Fibroblast of lung (primary cell): ENCODE data around the gene OXCT1.

Experiments used
- EZH2 ChIP-seq: IDR thresholded peaks from 2 replicates; pipeline ENCODE4 v1.5.1; 2012; ENCODE audit warnings: low read length, control low read depth, mild to moderate bottlenecking; ENCODE audit errors: missing control alignments
- TF ChIP-seq, protein P1 (sequence below), 2 donors: IDR thresholded peaks in 1 of 2; conservative IDR thresholded peaks in 1 of 2; 1 replicate in 1 of 2; 2 replicates in 1 of 2; pipeline ENCODE4 v1.5.1; 2011 to 2012; ENCODE audit warnings: low read length in 2 of 2, control low read depth in 1 of 2, inconsistent platforms in 1 of 2, low read depth in 1 of 2, mild to moderate bottlenecking in 1 of 2

DNA sequence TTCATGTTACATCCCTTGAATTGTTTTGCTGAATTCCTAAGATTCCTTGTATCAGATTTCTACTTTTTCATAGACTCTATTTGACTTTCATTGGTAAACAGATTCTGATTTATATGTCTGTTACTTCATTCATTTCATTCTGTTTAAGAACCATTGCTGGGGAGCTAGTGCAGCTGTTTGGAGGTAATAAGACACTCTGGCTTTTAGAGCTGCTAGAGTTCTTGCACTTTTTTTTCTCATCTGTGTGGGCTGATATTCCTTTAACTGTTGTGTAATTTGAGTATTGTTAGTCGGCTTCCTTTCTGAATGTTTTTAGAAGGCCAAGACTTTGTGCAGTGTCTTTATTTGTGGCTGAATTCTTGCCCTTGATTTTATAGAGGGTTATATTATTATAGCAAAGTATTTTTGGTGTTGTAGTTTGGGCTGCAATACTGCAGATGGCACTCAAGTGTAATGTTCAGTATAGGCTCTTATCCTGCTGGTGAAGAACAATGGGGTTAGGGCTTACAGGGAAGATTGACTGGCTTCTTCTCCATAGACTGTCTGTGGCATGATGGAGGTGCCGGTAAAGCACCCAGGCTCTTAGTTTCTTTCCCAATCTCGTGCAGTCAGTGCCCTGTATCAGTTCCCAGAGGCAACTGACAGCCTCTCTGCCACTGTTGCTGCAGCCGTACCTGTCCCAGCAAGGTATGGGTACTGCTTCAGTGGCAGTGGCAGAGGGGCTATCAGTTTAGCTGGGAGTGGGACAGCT lies 162.2 kb downstream of the OXCT1 start:
- TF ChIP-seq, protein P1, sequence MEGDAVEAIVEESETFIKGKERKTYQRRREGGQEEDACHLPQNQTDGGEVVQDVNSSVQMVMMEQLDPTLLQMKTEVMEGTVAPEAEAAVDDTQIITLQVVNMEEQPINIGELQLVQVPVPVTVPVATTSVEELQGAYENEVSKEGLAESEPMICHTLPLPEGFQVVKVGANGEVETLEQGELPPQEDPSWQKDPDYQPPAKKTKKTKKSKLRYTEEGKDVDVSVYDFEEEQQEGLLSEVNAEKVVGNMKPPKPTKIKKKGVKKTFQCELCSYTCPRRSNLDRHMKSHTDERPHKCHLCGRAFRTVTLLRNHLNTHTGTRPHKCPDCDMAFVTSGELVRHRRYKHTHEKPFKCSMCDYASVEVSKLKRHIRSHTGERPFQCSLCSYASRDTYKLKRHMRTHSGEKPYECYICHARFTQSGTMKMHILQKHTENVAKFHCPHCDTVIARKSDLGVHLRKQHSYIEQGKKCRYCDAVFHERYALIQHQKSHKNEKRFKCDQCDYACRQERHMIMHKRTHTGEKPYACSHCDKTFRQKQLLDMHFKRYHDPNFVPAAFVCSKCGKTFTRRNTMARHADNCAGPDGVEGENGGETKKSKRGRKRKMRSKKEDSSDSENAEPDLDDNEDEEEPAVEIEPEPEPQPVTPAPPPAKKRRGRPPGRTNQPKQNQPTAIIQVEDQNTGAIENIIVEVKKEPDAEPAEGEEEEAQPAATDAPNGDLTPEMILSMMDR (conservative IDR thresholded peaks at IDR 0.05 in 1 of 2, IDR thresholded peaks at IDR 0.05 in 1 of 2; ENCODE audit: low read depth in 1 of 2, low read length in 2 of 2): peak; percentile 67 to 74
- no peak for TF ChIP-seq EZH2
